Thymus (tissue), 14 donors: ENCODE results near the gene UPF1. TPM values are rescaled to one million over a fixed set of nuclear protein-coding genes. Genes with fewer than 3 reads are reported as not detected.

Source experiments
- DNase-seq, 9 donors: peaks; one replicate each; pipeline ENCODE4 v3.0.0-alpha.2; 2013; ENCODE audit warnings: low spot score in 9 of 9, low read depth in 6 of 9, missing footprints in 1 of 9
- H3K27ac ChIP-seq, 2 donors: one replicate each; pipeline ENCODE4 v1.5.1; 2013; ENCODE audit warnings: control low read depth in 1 of 2, low read depth in 1 of 2, low read length in 1 of 2, mild to moderate bottlenecking in 1 of 2, moderate library complexity in 1 of 2
- H3K27me3 ChIP-seq, 2 donors: one replicate each; pipeline ENCODE4 v1.5.1; 2013; ENCODE audit warnings: low read length in 1 of 2; ENCODE audit not compliant: control insufficient read depth in 2 of 2, insufficient read depth in 1 of 2
- H3K36me3 ChIP-seq, 2 donors: one replicate each; pipeline ENCODE4 v1.5.1; 2013; ENCODE audit warnings: low read length in 1 of 2, mild to moderate bottlenecking in 1 of 2, moderate library complexity in 1 of 2; ENCODE audit not compliant: control insufficient read depth in 2 of 2, insufficient read depth in 2 of 2
- H3K4me1 ChIP-seq, 2 donors: one replicate each; pipeline ENCODE4 v1.5.1; 2013; ENCODE audit warnings: low read length in 2 of 2; ENCODE audit not compliant: control insufficient read depth in 2 of 2, insufficient read depth in 2 of 2
- H3K4me3 ChIP-seq, 2 donors: one replicate each; pipeline ENCODE4 v1.5.1; 2013; ENCODE audit warnings: low read length in 2 of 2, control low read depth in 1 of 2, mild to moderate bottlenecking in 1 of 2
- H3K9me3 ChIP-seq, 2 donors: one replicate each; pipeline ENCODE4 v1.5.1; 2013; ENCODE audit warnings: low read length in 1 of 2, mild to moderate bottlenecking in 1 of 2; ENCODE audit not compliant: control insufficient read depth in 2 of 2, insufficient read depth in 1 of 2
- WGBS: extraction: QIAGEN DNeasy Blood & Tissue Kit; methylation state at CpG from one replicate; pipeline ENCODE4 v1.1.7; 2013; 5-methylcytosine and 5-hydroxymethylcytosine counted together
- long read RNA-seq, 10 donors: transcript quantifications; one replicate each; lab custom pipeline, GENCODE V29; 2026
- polyA plus RNA-seq: library from polyadenylated mRNA; stranded (reverse); fragments of 200-250 nt; gene quantifications from one replicate; pipeline ENCODE4 v1.2.3, GENCODE V29; 2013
- total RNA-seq: library from RNA; stranded (reverse); fragments of 120-200 nt; gene quantifications from one replicate; pipeline ENCODE4 v1.2.4, GENCODE V29; 2013
- donor health status: healthy.

The UPF1 gene
- 25.4 TPM for total RNA-seq
- polyA plus RNA-seq, result 61.0 TPM
- long read RNA-seq, donor 1, result 0 reads
- long read RNA-seq, donor 2, full-length matches to known transcripts, result 7 of 568 reads
- long read RNA-seq, donor 2, partial matches to known transcripts, result 208 of 568 reads
- long read RNA-seq, donor 2, other reads (novel, unspliced or antisense), result 353 of 568 reads
- long read RNA-seq, donor 3, full-length matches to known transcripts, result 7 of 7 reads
- long read RNA-seq, donor 3, partial matches to known transcripts, result 0 of 7 reads
- long read RNA-seq, donor 3, other reads (novel, unspliced or antisense), result 0 of 7 reads
- long read RNA-seq, donor 4, full-length matches to known transcripts, result 4 of 4 reads
- long read RNA-seq, donor 4, partial matches to known transcripts, result 0 of 4 reads
- long read RNA-seq, donor 4, other reads (novel, unspliced or antisense), result 0 of 4 reads
- long read RNA-seq, donor 5, full-length matches to known transcripts, result 4 of 45 reads
- long read RNA-seq, donor 5, partial matches to known transcripts, result 41 of 45 reads
- long read RNA-seq, donor 5, other reads (novel, unspliced or antisense), result 0 of 45 reads
- long read RNA-seq, donor 6, full-length matches to known transcripts, result 5 of 5 reads
- long read RNA-seq, donor 6, partial matches to known transcripts, result 0 of 5 reads
- long read RNA-seq, donor 6, other reads (novel, unspliced or antisense), result 0 of 5 reads
- long read RNA-seq, donor 7, result 0 reads
- long read RNA-seq, donor 8, full-length matches to known transcripts, result 2 of 2 reads
- long read RNA-seq, donor 8, partial matches to known transcripts, result 0 of 2 reads
- long read RNA-seq, donor 8, other reads (novel, unspliced or antisense), result 0 of 2 reads
- long read RNA-seq, donor 9, full-length matches to known transcripts, result 2 of 2 reads
- long read RNA-seq, donor 9, partial matches to known transcripts, result 0 of 2 reads
- long read RNA-seq, donor 9, other reads (novel, unspliced or antisense), result 0 of 2 reads
- long read RNA-seq, donor 10, full-length matches to known transcripts, result 3 of 3 reads
- long read RNA-seq, donor 10, partial matches to known transcripts, result 0 of 3 reads
- long read RNA-seq, donor 10, other reads (novel, unspliced or antisense), result 0 of 3 reads

- under 1% methylated on average over 96 of the region's 96 CpGs for WGBS
- Histone ChIP-seq H3K4me1 (peaks cover 11 to 17% of the 10 kb centered on the region in 2 donors), H3K4me3 (peak within 1 kb of the TSS; percentile 57 to 91), H3K9me3 (peaks cover 1 to 9% of the 10 kb centered on the region in 2 donors), H3K36me3 (peaks cover 14 to 27% of the 10 kb centered on the region in 2 donors), H3K27ac (peak within 1 kb of the TSS; percentile 72 to 90), H3K27me3 (peaks cover 0 to 6% of the 10 kb centered on the region in 2 donors)
- peak; percentile 80 to 98 (median 94) for DNase-seq
Measured at GRCh38 chr19:18831524-18832305, at the start of gene UPF1. TSS of gene UPF1 (plus strand) at chr19:18831959. CDS start at chr19:18832210, 251 bp downstream.

- Histone ChIP-seq H3K4me3 (no peak overlapping the region), H3K27me3 (peaks cover 24 to 84% of the 10 kb centered on the region in 2 donors), H3K27ac (no peak overlapping the region), H3K36me3 (no peaks in the 10 kb centered on the region), H3K4me1 (peaks cover 0 to 8% of the 10 kb centered on the region in 2 donors), H3K9me3 (peaks cover 1 to 18% of the 10 kb centered on the region in 2 donors)
- no peak for DNase-seq
- 88% methylated on average over 22 of the region's 22 CpGs for WGBS
Measured at GRCh38 chr19:18782559-18783225, 49.1 kb upstream of the UPF1 start.

GRCh38 chr19:18783958-18784785 lies 47.6 kb upstream of the UPF1 start:
- 86% methylated on average over 19 of the region's 19 CpGs for WGBS
- Histone ChIP-seq H3K27ac (no peak overlapping the region), H3K27me3 (peaks cover 37 to 84% of the 10 kb centered on the region in 2 donors), H3K4me3 (no peak overlapping the region), H3K4me1 (peaks cover 0 to 12% of the 10 kb centered on the region in 2 donors), H3K36me3 (no peaks in the 10 kb centered on the region), H3K9me3 (peaks cover 1 to 21% of the 10 kb centered on the region in 2 donors)
- no peak for DNase-seq

- Histone ChIP-seq H3K36me3 (no peaks in the 10 kb centered on the region), H3K4me1 (peaks cover 0 to 12% of the 10 kb centered on the region in 2 donors), H3K4me3 (no peak overlapping the region), H3K27ac (no peak overlapping the region), H3K9me3 (peaks cover 1 to 21% of the 10 kb centered on the region in 2 donors), H3K27me3 (peaks cover 43 to 85% of the 10 kb centered on the region in 2 donors)
- no peak for DNase-seq
- WGBS, result 85% methylated on average over 16 of the region's 16 CpGs
Measured at GRCh38 chr19:18784786-18785120, 47.0 kb upstream of the UPF1 start.

- H3K4me1 ChIP-seq, result peaks cover 0 to 12% of the 10 kb centered on the region in 2 donors
Measured at GRCh38 chr19:18785179-18786124, 46.3 kb upstream of the UPF1 start.

GRCh38 chr19:18788529-18789421 lies 43.0 kb upstream of the UPF1 start:
- Histone ChIP-seq H3K4me1 (peaks cover 0 to 12% of the 10 kb centered on the region in 2 donors), H3K27me3 (peaks cover 80 to 100% of the 10 kb centered on the region in 2 donors), H3K27ac (no peak overlapping the region), H3K9me3 (peaks cover 3 to 21% of the 10 kb centered on the region in 2 donors), H3K4me3 (no peak overlapping the region), H3K36me3 (no peaks in the 10 kb centered on the region)
- WGBS, result 7% methylated on average over 68 of the region's 68 CpGs
- DNase-seq, result no peak

More at GRCh38 chr19:18785179-18786124, 46.3 kb upstream of the UPF1 start:
- no peak overlapping the region for H3K4me3 ChIP-seq
- no peaks in the 10 kb centered on the region for H3K36me3 ChIP-seq
- 14% methylated on average over 65 of the region's 65 CpGs for whole genome bisulfite sequencing
- peaks cover 1 to 21% of the 10 kb centered on the region in 2 donors for H3K9me3 ChIP-seq
- DNase-seq, result peak; percentile 6 to 62 (median 28)
- no peak overlapping the region for H3K27ac ChIP-seq
- peaks cover 50 to 85% of the 10 kb centered on the region in 2 donors for H3K27me3 ChIP-seq
